AG09309 (cell line): ENCODE measurements around the gene IRX6.

Source experiments
- DNase-seq: peaks from one replicate; pipeline ENCODE4 v3.0.0-alpha.2; 2010; ENCODE audit warnings: low read depth
- H3K4me3 ChIP-seq: 2 replicates; pipeline ENCODE4 v1.5.1; 2011; ENCODE audit warnings: mild to moderate bottlenecking, low read depth, low read length, moderate library complexity; ENCODE audit not compliant: control insufficient read depth
- TF ChIP-seq, protein P1 (sequence below): IDR thresholded peaks from 2 replicates; pipeline ENCODE4 v1.5.1; 2011; ENCODE audit warnings: mild to moderate bottlenecking, low read depth, low read length, inconsistent platforms; ENCODE audit not compliant: insufficient read depth, control insufficient read depth; ENCODE audit errors: missing control alignments

The IRX6 gene

DNA sequence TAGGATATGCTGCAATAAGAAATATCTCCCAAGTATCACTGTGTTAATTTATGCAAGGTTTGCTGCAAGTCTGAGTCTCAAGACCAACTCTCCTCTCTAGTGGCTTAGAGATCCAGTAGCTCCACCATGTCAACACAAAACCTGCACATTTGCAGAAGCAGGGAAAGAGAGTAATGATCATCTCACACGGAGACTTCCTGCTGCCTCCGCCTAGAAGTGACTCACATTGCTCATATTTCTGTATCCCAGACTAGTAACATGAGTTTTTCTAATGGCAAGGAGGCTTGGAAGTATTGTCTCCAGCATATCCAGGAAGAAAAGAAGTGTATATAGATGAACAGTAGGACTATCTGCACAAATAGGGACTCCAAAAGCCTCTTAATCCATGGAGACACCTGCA is 15.0 kb upstream of the IRX6 start:
- TF ChIP-seq, protein P1, sequence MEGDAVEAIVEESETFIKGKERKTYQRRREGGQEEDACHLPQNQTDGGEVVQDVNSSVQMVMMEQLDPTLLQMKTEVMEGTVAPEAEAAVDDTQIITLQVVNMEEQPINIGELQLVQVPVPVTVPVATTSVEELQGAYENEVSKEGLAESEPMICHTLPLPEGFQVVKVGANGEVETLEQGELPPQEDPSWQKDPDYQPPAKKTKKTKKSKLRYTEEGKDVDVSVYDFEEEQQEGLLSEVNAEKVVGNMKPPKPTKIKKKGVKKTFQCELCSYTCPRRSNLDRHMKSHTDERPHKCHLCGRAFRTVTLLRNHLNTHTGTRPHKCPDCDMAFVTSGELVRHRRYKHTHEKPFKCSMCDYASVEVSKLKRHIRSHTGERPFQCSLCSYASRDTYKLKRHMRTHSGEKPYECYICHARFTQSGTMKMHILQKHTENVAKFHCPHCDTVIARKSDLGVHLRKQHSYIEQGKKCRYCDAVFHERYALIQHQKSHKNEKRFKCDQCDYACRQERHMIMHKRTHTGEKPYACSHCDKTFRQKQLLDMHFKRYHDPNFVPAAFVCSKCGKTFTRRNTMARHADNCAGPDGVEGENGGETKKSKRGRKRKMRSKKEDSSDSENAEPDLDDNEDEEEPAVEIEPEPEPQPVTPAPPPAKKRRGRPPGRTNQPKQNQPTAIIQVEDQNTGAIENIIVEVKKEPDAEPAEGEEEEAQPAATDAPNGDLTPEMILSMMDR, result no peak
- H3K4me3 ChIP-seq, result no peak overlapping the region
- DNase-seq, result no peak

DNA sequence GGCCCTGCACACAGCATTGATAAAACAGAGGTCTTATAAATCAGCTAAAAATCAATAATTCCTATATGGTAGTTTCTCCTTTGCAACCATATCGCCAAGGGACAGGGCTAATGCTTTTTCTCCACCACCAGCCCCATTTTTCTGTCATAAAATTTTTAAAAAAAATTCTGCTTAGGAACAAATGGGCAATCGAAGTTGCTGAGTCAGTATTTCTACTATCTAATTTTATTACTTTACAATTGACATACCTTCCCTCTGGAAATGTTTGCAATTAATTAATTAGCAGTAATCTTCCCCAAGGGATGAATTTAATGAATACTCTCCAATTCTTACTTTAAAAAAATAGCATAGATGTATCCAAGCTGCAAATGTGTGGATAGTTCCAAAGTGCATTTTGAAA is 1.7 kb upstream of the IRX6 start:
- DNase-seq, result no peak
- H3K4me3 ChIP-seq, result no peak overlapping the region
- TF ChIP-seq, protein P1, result no peak

DNA sequence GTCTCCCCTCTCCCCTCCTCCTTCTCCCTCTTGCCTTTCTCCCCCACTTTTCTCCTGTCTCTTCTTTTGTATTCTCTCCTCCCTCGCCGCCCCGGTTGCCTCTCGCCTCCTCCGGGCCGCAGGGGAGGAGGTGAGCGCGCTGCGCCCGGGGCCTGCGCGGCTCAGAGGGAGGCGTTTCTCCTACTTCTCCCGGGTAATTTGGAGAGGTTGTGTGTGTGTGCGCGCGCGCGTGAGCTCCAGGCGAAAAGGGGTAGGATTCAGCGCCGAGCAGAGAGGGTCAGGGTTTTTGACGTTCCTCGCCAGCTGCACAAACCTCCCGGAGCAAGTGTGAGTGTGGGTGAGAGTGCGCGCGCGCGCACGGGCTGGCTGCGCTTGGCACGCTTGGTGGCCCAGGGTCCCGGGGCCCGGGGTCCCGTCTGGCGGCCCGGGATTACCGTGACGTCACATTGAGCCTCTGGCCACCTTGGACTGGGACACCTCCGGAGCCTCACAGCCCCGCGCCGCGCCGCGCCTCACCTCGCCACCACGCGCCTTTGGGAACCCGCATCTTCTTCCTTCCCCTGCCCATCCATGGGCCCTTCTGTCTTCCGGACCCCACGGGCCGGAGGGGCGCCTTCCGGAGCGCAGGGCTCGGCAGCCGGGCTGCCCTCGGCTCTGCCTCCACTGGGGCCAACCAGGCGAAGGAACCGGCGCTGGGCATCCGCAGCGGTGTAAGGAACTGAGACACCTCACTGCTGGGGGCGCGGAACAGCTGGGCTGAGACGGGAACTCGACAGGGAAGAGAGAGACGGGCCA is 479 bp downstream of the IRX6 start:
- TF ChIP-seq, protein P1, result no peak
- no peak overlapping the region for H3K4me3 ChIP-seq
- no peak for DNase-seq

DNA sequence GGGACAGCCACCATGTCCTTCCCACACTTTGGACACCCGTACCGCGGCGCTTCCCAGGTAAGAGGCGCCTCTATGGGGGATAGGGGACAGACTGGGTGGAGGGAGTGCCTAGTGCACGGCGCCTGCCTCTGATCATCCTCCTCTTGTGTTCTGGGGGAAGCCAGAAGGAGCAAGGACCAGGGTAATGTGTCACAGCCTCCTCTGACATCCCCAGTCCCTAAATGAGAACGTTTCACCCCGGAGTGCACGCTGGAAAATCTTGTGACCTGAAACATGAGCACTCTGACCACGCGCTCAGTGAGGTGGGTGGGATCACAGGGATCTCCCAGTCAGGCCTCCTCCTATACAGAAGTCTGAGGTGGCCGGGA is 1.1 kb downstream of the IRX6 start:
- TF ChIP-seq, protein P1, result no peak
- no peak for DNase-seq
- H3K4me3 ChIP-seq, result no peak overlapping the region

DNA sequence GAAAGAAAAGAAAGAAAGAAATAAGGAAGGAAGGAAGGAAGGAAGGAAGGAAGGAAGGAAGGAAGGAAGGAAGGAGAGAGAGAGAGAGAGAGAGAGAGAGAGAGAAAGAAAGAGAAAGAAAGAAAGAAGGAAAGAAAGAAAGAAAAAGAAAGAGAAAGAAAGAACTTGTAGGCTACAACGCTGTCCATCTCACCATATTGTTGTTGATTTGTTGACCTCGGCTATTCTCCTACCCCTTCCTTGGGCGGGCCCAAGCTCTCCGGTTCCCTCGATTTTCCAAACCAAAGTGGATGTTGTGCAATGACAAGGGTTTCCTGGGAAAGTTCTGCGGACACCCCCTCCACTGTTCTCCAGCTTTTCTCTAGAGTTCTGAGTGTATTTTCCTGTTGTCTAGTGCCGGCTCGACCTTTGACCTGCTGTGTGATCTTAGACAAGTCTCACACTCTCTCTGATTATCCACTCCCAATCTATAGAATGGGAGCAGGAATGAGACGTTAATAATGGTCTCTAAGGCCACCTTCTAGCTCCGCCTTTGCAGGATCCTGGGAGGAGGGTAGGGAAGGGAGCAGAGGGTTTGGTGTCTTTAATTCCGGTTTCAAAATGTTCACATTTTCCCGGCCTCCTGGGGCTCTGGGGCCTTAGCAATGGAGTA is 1.6 kb downstream of the IRX6 start:
- H3K4me3 ChIP-seq, result no peak overlapping the region
- TF ChIP-seq, protein P1, result no peak
- DNase-seq, result no peak

DNA sequence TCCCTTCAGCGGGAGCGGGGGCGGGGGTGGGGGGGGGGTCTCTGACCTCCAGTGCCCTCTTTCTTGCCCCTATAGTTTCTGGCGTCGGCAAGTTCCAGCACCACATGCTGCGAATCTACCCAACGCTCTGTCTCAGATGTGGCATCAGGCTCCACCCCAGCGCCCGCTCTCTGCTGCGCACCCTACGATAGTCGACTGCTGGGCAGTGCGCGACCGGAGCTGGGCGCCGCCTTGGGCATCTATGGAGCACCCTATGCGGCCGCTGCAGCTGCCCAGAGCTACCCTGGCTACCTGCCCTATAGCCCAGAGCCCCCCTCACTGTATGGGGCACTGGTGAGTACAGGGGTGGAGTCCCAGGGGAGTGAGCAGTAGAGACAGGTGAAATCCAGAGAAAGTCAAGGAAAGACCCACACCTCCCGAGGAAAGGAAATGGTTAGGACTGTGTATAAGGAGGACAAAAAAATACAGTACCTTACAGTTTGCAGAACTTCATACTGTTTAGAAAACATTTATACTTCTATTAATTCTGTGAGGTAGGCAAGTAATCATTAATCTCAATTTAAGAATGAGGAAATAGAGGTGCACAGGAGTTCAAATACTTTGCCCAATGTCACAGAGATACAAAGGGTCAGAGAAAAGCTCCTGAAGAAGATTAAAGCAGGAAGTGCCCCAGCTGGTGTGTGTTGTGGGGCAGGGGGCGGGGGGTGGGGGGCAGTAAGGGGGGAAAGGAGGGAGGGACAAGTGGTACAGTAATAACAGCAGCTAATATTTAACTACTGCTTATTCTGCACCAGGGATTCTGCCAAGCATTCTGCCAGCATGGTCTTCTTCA is 2.5 kb downstream of the IRX6 start:
- TF ChIP-seq, protein P1, result no peak
- H3K4me3 ChIP-seq, result no peak overlapping the region
- DNase-seq, result no peak
